Heart right ventricle (tissue), 16 donors: ENCODE data around the gene TXNDC2. TPM values are rescaled to one million over a fixed set of nuclear protein-coding genes. Genes with fewer than 3 reads are reported as not detected.
A peak's percentile ranks its signal among the peaks of the same experiment; 100 is the strongest.

Experiments
- ATAC-seq, 8 donors: fragments of 200-7000 bp; cut with Tn5 transposase; one replicate each; pipeline ENCODE4 v1.9.1; 2020; ENCODE audit warnings: mild to moderate bottlenecking in 8 of 8, moderate library complexity in 8 of 8, moderate number of reproducible peaks in 1 of 8
- DNase-seq, 2 donors: peaks; one replicate each; pipeline ENCODE4 v3.0.0-alpha.2; 2020
- H3K27ac ChIP-seq, 10 donors: fragments of 200-600 bp; sonication (generic) in 2 of 10; one replicate each; pipeline versions ENCODE4 v1.5.0 to v1.8.0; 2020 to 2022; ENCODE audit warnings: mild to moderate bottlenecking in 3 of 10
- H3K27me3 ChIP-seq, 7 donors: fragments of 200-600 bp; one replicate each; pipeline ENCODE4 v1.8.0; 2021 to 2022; ENCODE audit warnings: mild to moderate bottlenecking in 2 of 7
- H3K36me3 ChIP-seq, 9 donors: fragments of 200-600 bp; sonication (generic) in 1 of 9; one replicate each; pipeline versions ENCODE4 v1.5.0 to v1.8.0; 2020 to 2022; ENCODE audit warnings: mild to moderate bottlenecking in 2 of 9
- H3K4me1 ChIP-seq, 9 donors: fragments of 200-600 bp; sonication (generic) in 1 of 9; one replicate each; pipeline versions ENCODE4 v1.5.0 to v1.8.0; 2020 to 2022; ENCODE audit warnings: mild to moderate bottlenecking in 4 of 9
- H3K4me3 ChIP-seq, 10 donors: fragments of 200-600 bp; sonication (generic) in 2 of 10; one replicate each; pipeline versions ENCODE4 v1.5.0 to v1.8.0; 2020 to 2022; ENCODE audit warnings: mild to moderate bottlenecking in 7 of 10, moderate library complexity in 2 of 10
- H3K9me3 ChIP-seq, 11 donors: fragments of 200-600 bp in 10 of 11; sonication (generic) in 2 of 11; one replicate each; pipeline versions ENCODE4 v1.5.0 to v1.8.0; 2013 to 2022; ENCODE audit warnings: mild to moderate bottlenecking in 2 of 11, control low read depth in 1 of 11, moderate library complexity in 1 of 11
- CTCF ChIP-seq, 9 donors: fragments of 200-600 bp; sonication (generic) in 2 of 9; IDR thresholded peaks; one replicate each; pipeline versions ENCODE4 v1.5.0 to v1.8.0; 2021 to 2022; ENCODE audit warnings: antibody characterized with exemption in 9 of 9, mild to moderate bottlenecking in 5 of 9, moderate library complexity in 1 of 9
- WGBS, 2 donors: extraction: QIAGEN DNeasy Blood & Tissue Kit; methylation state at CpG; one replicate each; pipeline ENCODE4 v1.1.7; 2013; ENCODE audit warnings: inconsistent platforms in 1 of 2; 5-methylcytosine and 5-hydroxymethylcytosine counted together
- intact Hi-C, 10 donors: fragments of 100-400 bp; cut with DNase I; formaldehyde crosslinking; loops; one replicate each; pipeline versions ENCODE4 v1.11.1 to v1.14.2; 2022
- polyA plus RNA-seq, 2 donors: library from polyadenylated mRNA; stranded (reverse); fragments of 200-250 nt; gene quantifications; one replicate each; pipeline ENCODE4 v1.2.3, GENCODE V29; 2013
- total RNA-seq, 10 donors: library from RNA; stranded (reverse); fragmentation: NEBNext Ultra II Directional in 3 of 10; extraction: Animal tissue kit (Norgen Biotek cat#: 25700) in 3 of 10; gene quantifications; one replicate each; pipeline versions ENCODE4 v1.2.1 to v1.2.4, GENCODE V29; 2021 to 2023
- donor health status: Arrhythmogenic right ventricular cardiomyopathy.
- donor health status: ischemic (EF 13 %, LVEDD 7.1; RV severe dilation, severe dysfunction).
- donor health status: healthy with polysubstance abuse.
- donor health status: DM: no; HTN: yes; CAD: no.
- donor health status: DM: no; HTN: no; CAD: no.
- donor health status: ischemic (EF 25% LVEDD 6.9; RV normal size, moderate dysfunction).
- donor health status: ischemic (EF 25% LVEDD 5.7; RV mildly dilated, moderate dysfunction).
- donor health status: healthy.
- donor health status: DM: yes; HTN: yes; CAD: no.
- donor health status: Ischemic cardiomyopathy.
- donor health status: ischemic (EF 35%, LVEDD 5.7; RV mildly dilated, moderate dysfunction).
- donor health status: nonischemic (EF 11% LVEDD 7.7; RV severe dilation, severe dysfunction).
- donor health status: DM: yes; HTN: yes; CAD: no.
- donor health status: PGD.
- donor health status: ischemic (EF 29% LVEDD 5.4; RV normal size, mild dysfunction).
- donor health status: nonischemic (EF 23%, LVEDD 6.1; RV moderate dilation, normal function).

TXNDC2 gene
- total and polyA plus RNA-seq, 12 donors, result 0.04 to 0.22 TPM; not detected in 10

GRCh38 chr18:9841752-9842151, 44.0 kb upstream of the TXNDC2 start:
- ATAC-seq, result no peak
- peaks cover 3 to 50% (median 27%) of the 10 kb centered on the region in 9 donors for H3K4me1 ChIP-seq

GRCh38 chr18:9842448-9842847, 43.3 kb upstream of the TXNDC2 start:
- Histone ChIP-seq H3K36me3 (peaks cover 0 to 35% (median 0%) of the 10 kb centered on the region in 9 donors), H3K27me3 (no peaks in the 10 kb centered on the region), H3K27ac (peak overlapping the region in 4 of 10 donors; percentile 35 to 67 (median 65)), H3K4me3 (no peak overlapping the region), H3K9me3 (no peaks in the 10 kb centered on the region), H3K4me1 (peaks cover 8 to 57% (median 34%) of the 10 kb centered on the region in 9 donors)
- TF ChIP-seq CTCF (IDR thresholded peaks at IDR 0.05), result no peak
- DNase-seq (no peak), ATAC-seq (no peak)
- intact Hi-C loops, result loop anchor here in 2 of 10 donors (10.0 kb wide), 1 partner anchor 72 kb away; the partner anchor contains the start of gene VAPA (in 2 of the 2)
- 96% methylated on average over 6 of the region's 6 CpGs for WGBS, 2 donors

More at GRCh38 chr18:9841752-9842151, 44.0 kb upstream of the TXNDC2 start:
- intact Hi-C loops, result loop anchor here in 2 of 10 donors (10.0 kb wide), 1 partner anchor 73 kb away; the partner anchor contains the start of gene VAPA (in 2 of the 2)
- no peaks in the 10 kb centered on the region for H3K27me3 ChIP-seq
- 61 to 64% methylated on average over 4 of the region's 4 CpGs for WGBS, 2 donors
- DNase-seq, result no peak
- no peak overlapping the region for H3K4me3 ChIP-seq
- H3K36me3 ChIP-seq, result peaks cover 0 to 28% (median 0%) of the 10 kb centered on the region in 9 donors
- TF ChIP-seq CTCF (IDR thresholded peaks at IDR 0.05), result no peak
- H3K27ac ChIP-seq, result peak overlapping the region in 5 of 10 donors; percentile 9 to 67 (median 64)
- H3K9me3 ChIP-seq, result no peaks in the 10 kb centered on the region

GRCh38 chr18:9845256-9845655, 40.5 kb upstream of the TXNDC2 start:
- Histone ChIP-seq H3K4me1 (peaks cover 6 to 59% (median 41%) of the 10 kb centered on the region in 9 donors), H3K36me3 (peaks cover 0 to 25% (median 0%) of the 10 kb centered on the region in 9 donors), H3K4me3 (no peak overlapping the region), H3K9me3 (no peaks in the 10 kb centered on the region), H3K27me3 (no peaks in the 10 kb centered on the region), H3K27ac (peak overlapping the region in 4 of 10 donors; percentile 74 to 89 (median 84))
- intact Hi-C loops, result loop anchor here in 2 of 10 donors (10.0 kb wide), 1 partner anchor 70 kb away; the partner anchor contains the start of gene VAPA (in 2 of the 2)
- WGBS, 2 donors, result 71 to 72% methylated on average over 3 of the region's 3 CpGs
- ATAC-seq (no peak), DNase-seq (no peak)
- TF ChIP-seq CTCF (IDR thresholded peaks at IDR 0.05), result no peak

- peak overlapping the region in 5 of 10 donors; percentile 16 to 28 (median 26) for H3K4me3 ChIP-seq
- H3K9me3 ChIP-seq, result no peaks in the 10 kb centered on the region
- H3K36me3 ChIP-seq, result peaks cover 0 to 25% (median 0%) of the 10 kb centered on the region in 9 donors
- ATAC-seq (peak; percentile 64 to 92 (median 82)), DNase-seq (peak in 1 of 2 donors; percentile 44)
- no peak for TF ChIP-seq CTCF (IDR thresholded peaks at IDR 0.05)
- H3K27me3 ChIP-seq, result no peaks in the 10 kb centered on the region
- intact Hi-C loops, result loop anchor here in 2 of 10 donors (10.0 kb wide), 1 partner anchor 68 kb away; the partner anchor contains the start of gene VAPA (in 2 of the 2)
- 12 to 13% methylated on average over 10 of the region's 10 CpGs for WGBS, 2 donors
- H3K27ac ChIP-seq, result peak overlapping the region; percentile 30 to 89 (median 81)
- peaks cover 6 to 61% (median 41%) of the 10 kb centered on the region in 9 donors for H3K4me1 ChIP-seq
These were observed 39.4 kb upstream of the TXNDC2 start for GRCh38 chr18:9846162-9846925.
